NCI-H2227 (cell line): ENCODE results near the gene WDR46.

ENCODE experiments used
- DNase-seq: peaks from one replicate; lab custom pipeline; 2025; ENCODE audit not compliant: unreplicated experiment; lab: John Stamatoyannopoulos, UW

The WDR46 gene

GRCh38 chr6:33288921-33289783 is at the start of gene WDR46, which contains the start of gene PFDN6:
WDR46 (minus strand) TSS chr6:33289239; CDS start chr6:33289170, 69 bp downstream.
PFDN6 (plus strand) TSS chr6:33289601; CDS start chr6:33289857, 256 bp downstream.
- DNase-seq, result peak; percentile 90

GRCh38 chr6:33336495-33336894 is 47.5 kb upstream of the WDR46 start:
- DNase-seq, result no peak

GRCh38 chr6:33335916-33336315 is 46.9 kb upstream of the WDR46 start:
- no peak for DNase-seq

GRCh38 chr6:33333666-33334065 is 44.6 kb upstream of the WDR46 start:
- DNase-seq, result no peak

GRCh38 chr6:33330736-33331135 is 41.7 kb upstream of the WDR46 start:
- no peak for DNase-seq

GRCh38 chr6:33329058-33329457 is 40.0 kb upstream of the WDR46 start:
- no peak for DNase-seq

- DNase-seq, result peak; percentile 63
Measured at GRCh38 chr6:33324125-33324524, 35.1 kb upstream of the WDR46 start.

- DNase-seq, result peak; percentile 78
Measured at GRCh38 chr6:33323623-33323948, 34.5 kb upstream of the WDR46 start.

- no peak for DNase-seq
Measured at GRCh38 chr6:33321227-33321626, 32.2 kb upstream of the WDR46 start.

- DNase-seq, result no peak
Measured at GRCh38 chr6:33320315-33321181, 31.5 kb upstream of the WDR46 start.

GRCh38 chr6:33319939-33320314 is 30.9 kb upstream of the WDR46 start:
- DNase-seq, result no peak

GRCh38 chr6:33318426-33319073 is 29.5 kb upstream of the WDR46 start:
- DNase-seq, result no peak

- DNase-seq, result peak; percentile 99
Measured at GRCh38 chr6:33317669-33318425, 28.8 kb upstream of the WDR46 start, which contains the start of gene ZBTB22. ZBTB22 (minus strand) TSS chr6:33317744; CDS start chr6:33316916, 828 bp downstream.

GRCh38 chr6:33317419-33317668 is 28.3 kb upstream of the WDR46 start:
- no peak for DNase-seq

- DNase-seq, result no peak
Measured at GRCh38 chr6:33316603-33317418, 27.8 kb upstream of the WDR46 start.

- DNase-seq, result no peak
Measured at GRCh38 chr6:33315793-33316602, 27.0 kb upstream of the WDR46 start.

GRCh38 chr6:33314943-33315792 is 26.1 kb upstream of the WDR46 start:
- DNase-seq, result peak; percentile 73

GRCh38 chr6:33314515-33314942 is 25.5 kb upstream of the WDR46 start:
- peak; percentile 83 for DNase-seq
